HepG2 (cell line): Measurements from ENCODE around the gene PPP1R15B. TPM values are rescaled to one million over a fixed set of nuclear protein-coding genes. Genes with fewer than 3 reads are reported as not detected.

ENCODE experiments used
- ATAC-seq: fragments of 200-7000 bp; cut with Tn5 transposase; 3 replicates; pipeline ENCODE4 v1.9.1; 2020; ENCODE audit warnings: mild to moderate bottlenecking, moderate library complexity
- BruUV-seq: library from RNA; stranded (reverse); fragments of 400-500 nt; replicated peaks from 2 replicates; lab custom pipeline; 2021; lab: Mats Ljungman, UMichigan
- CTCF ChIA-PET: fragments of 300-600 bp; formaldehyde crosslinking; extraction: SDS; loops from one replicate; lab custom pipeline; 2021; ENCODE audit warnings: low total read pairs, inconsistent platforms, low intra/inter-chr PET ratio; lab: Yijun Ruan, JAX
- POLR2A ChIA-PET: fragments of 350-600 bp; sonication (Branson Sonifier 250); formaldehyde crosslinking; loops from one replicate; lab custom pipeline; 2020; ENCODE audit warnings: antibody characterized with exemption, inconsistent platforms; lab: Yijun Ruan, JAX
- DNase-seq: peaks from one replicate; pipeline ENCODE4 v3.0.0-alpha.2; 2015; ENCODE audit warnings: low spot score
- FAIRE-seq: peaks from 3 replicates; lab custom pipeline; 2011; peaks lifted over from hg19 to GRCh38; lab: Jason Lieb, UNC
- H2AFZ ChIP-seq: one replicate; pipeline ENCODE4 v1.6.1; 2011; ENCODE audit warnings: low read length, inconsistent platforms
- H3K27ac ChIP-seq: fragments of 300-600 bp; 3 replicates; pipeline ENCODE4 v1.8.0; 2011; ENCODE audit warnings: mixed run types, mild to moderate bottlenecking, mixed read lengths, low read length, inconsistent platforms; ENCODE audit not compliant: insufficient read depth; ENCODE audit errors: extremely low read length
- H3K27me3 ChIP-seq, 2 experiments: fragments of 200-600 bp in 1 of 2; 2 replicates in 1 of 2; 3 replicates in 1 of 2; pipeline versions ENCODE4 v1.6.0 to v1.8.0; 2011; ENCODE audit warnings: low read length in 2 of 2, mild to moderate bottlenecking in 2 of 2, moderate library complexity in 2 of 2, inconsistent platforms in 1 of 2; ENCODE audit not compliant: insufficient read depth in 2 of 2, control insufficient read depth in 1 of 2
- H3K36me3 ChIP-seq, 2 experiments: fragments of 200-600 bp in 1 of 2; replicated peaks in 1 of 2; 2 replicates in 1 of 2; 3 replicates in 1 of 2; pipeline versions ENCODE4 v1.5.1 to v1.8.0; 2011; ENCODE audit warnings: low read length in 2 of 2, inconsistent platforms in 1 of 2; ENCODE audit not compliant: insufficient read depth in 2 of 2, control insufficient read depth in 1 of 2
- H3K4me1 ChIP-seq: 2 replicates; pipeline ENCODE4 v1.5.1; 2012; ENCODE audit warnings: low read length, inconsistent platforms; ENCODE audit not compliant: insufficient read depth
- H3K4me2 ChIP-seq: 2 replicates; pipeline ENCODE4 v1.6.0; 2011; ENCODE audit warnings: low read depth, low read length, inconsistent platforms
- H3K4me3 ChIP-seq, 3 experiments: fragments of 200-600 bp in 1 of 3; sonication (generic), shearing (Covaris generic) in 1 of 3; replicated peaks in 1 of 3; 2 replicates each; pipeline ENCODE4 v1.5.1; 2011 to 2016; ENCODE audit warnings: low read length in 3 of 3, inconsistent platforms in 2 of 3, low read depth in 2 of 3, mild to moderate bottlenecking in 2 of 3, control low read depth in 1 of 3, mixed read lengths in 1 of 3; ENCODE audit not compliant: insufficient read depth in 1 of 3
- H3K79me2 ChIP-seq: one replicate; pipeline ENCODE4 v1.6.1; 2011; ENCODE audit warnings: low read length, inconsistent platforms; ENCODE audit not compliant: insufficient read depth
- H3K9ac ChIP-seq: 2 replicates; pipeline ENCODE4 v1.6.0; 2011; ENCODE audit warnings: mild to moderate bottlenecking, low read depth, low read length, inconsistent platforms; ENCODE audit not compliant: insufficient read depth
- H3K9me3 ChIP-seq: 2 replicates; pipeline ENCODE4 v1.5.1; 2012; ENCODE audit warnings: mild to moderate bottlenecking, low read length
- H4K20me1 ChIP-seq: 2 replicates; pipeline ENCODE4 v1.6.0; 2011; ENCODE audit warnings: inconsistent platforms, mild to moderate bottlenecking, low read length, moderate library complexity; ENCODE audit not compliant: insufficient read depth
- BORCS8-MEF2B ChIP-seq: sonication (generic); formaldehyde crosslinking; IDR thresholded peaks from 2 replicates; pipeline ENCODE4 v1.8.0; 2022; ENCODE audit warnings: mild to moderate bottlenecking, missing genetic modification reagents
- EHMT2 ChIP-seq: fragments of 200-600 bp; sonication (generic); IDR thresholded peaks from 2 replicates; pipeline ENCODE4 v1.7.0; 2017; ENCODE audit warnings: antibody characterized with exemption, low read depth, low read length, borderline replicate concordance
- FOXM1 ChIP-seq: sonication (generic); formaldehyde crosslinking; IDR thresholded peaks from 2 replicates; pipeline ENCODE4 v1.5.0; 2020; ENCODE audit warnings: missing genetic modification reagents
- IKZF4 ChIP-seq: sonication (generic); formaldehyde crosslinking; IDR thresholded peaks from 2 replicates; pipeline ENCODE4 v1.5.1; 2020; ENCODE audit warnings: borderline replicate concordance, mild to moderate bottlenecking, low read depth, missing genetic modification reagents; ENCODE audit errors: not compliant biosample characterization
- MAX ChIP-seq: IDR thresholded peaks from 2 replicates; pipeline ENCODE4 v1.6.1; 2012; ENCODE audit warnings: inconsistent platforms
- NONO ChIP-seq, 2 experiments: fragments of 450-650 bp in 1 of 2; sonication (generic) in 1 of 2; formaldehyde crosslinking in 1 of 2; IDR thresholded peaks in 1 of 2; conservative IDR thresholded peaks in 1 of 2; 2 replicates each; pipeline versions ENCODE4 v1.6.1 to v1.8.0; 2017 to 2022; ENCODE audit warnings: mild to moderate bottlenecking in 1 of 2, missing genetic modification reagents in 1 of 2, moderate library complexity in 1 of 2
- ZNF350 ChIP-seq: sonication (generic); formaldehyde crosslinking; IDR thresholded peaks from 2 replicates; pipeline ENCODE4 v1.4.0; 2020; ENCODE audit warnings: mild to moderate bottlenecking, low read depth, missing genetic modification reagents, borderline replicate concordance
- ZNF451 ChIP-seq: sonication (generic); formaldehyde crosslinking; IDR thresholded peaks from 2 replicates; pipeline ENCODE4 v1.5.0; 2020; ENCODE audit warnings: mild to moderate bottlenecking, missing genetic modification reagents
- WGBS: methylation state at CpG from one replicate; pipeline ENCODE4 v1.1.6; 2017; ENCODE audit warnings: low lambda C conversion rate; 5-methylcytosine and 5-hydroxymethylcytosine counted together
- in situ Hi-C: cut with HindIII; loops from 2 replicates; pipeline ENCODE4 v1.10.0; 2017; ENCODE audit warnings: low pct_unique_long_range_greater_than_20kb; ENCODE audit not compliant: extremely low pct_ligation_motif_present
- intact Hi-C: fragments of 100-400 bp; cut with micrococcal nuclease; formaldehyde crosslinking; loops from one replicate; pipeline ENCODE4 v1.10.0; 2022; ENCODE audit not compliant: unreplicated experiment
- polyA plus RNA-seq, 8 experiments: library from polyadenylated mRNA; depleted of rRNA in 3 of 8; stranded (reverse) in 7 of 8; unstranded in 1 of 8; fragments of >200 nt; fragmentation: Illumina TruSeq in 4 of 8; extraction: Trizol in 4 of 8; gene quantifications; 2 replicates each; pipeline versions ENCODE4 v1.2.1 to v1.2.3, GENCODE V29; 2011 to 2016; ENCODE audit warnings: low read depth in 4 of 8, missing spikeins in 1 of 8, mixed read lengths in 1 of 8; ENCODE audit not compliant: insufficient read depth in 1 of 8
- total RNA-seq, 5 experiments: library from RNA; depleted of rRNA; stranded (reverse); fragments of >200 nt; fragmentation: Illumina TruSeq; extraction: Trizol; gene quantifications; 2 replicates each; pipeline ENCODE4 v1.2.3, GENCODE V29; 2016; ENCODE audit warnings: low read depth in 1 of 5
- TF ChIP-seq, protein P1 (sequence below): sonication (generic); formaldehyde crosslinking; IDR thresholded peaks from 2 replicates; pipeline ENCODE4 v1.4.0; 2020; ENCODE audit warnings: missing genetic modification reagents
- TF ChIP-seq, protein P2 (sequence below): sonication (generic); formaldehyde crosslinking; IDR thresholded peaks from 2 replicates; pipeline ENCODE4 v1.4.0; 2020; ENCODE audit warnings: missing genetic modification reagents
- TF ChIP-seq, protein P3 (sequence below): sonication (generic); formaldehyde crosslinking; IDR thresholded peaks from 2 replicates; pipeline ENCODE4 v1.4.0; 2020; ENCODE audit warnings: mild to moderate bottlenecking, missing genetic modification reagents

PPP1R15B gene
- total and polyA plus RNA-seq, 2 of the 13 experiments (the other 11 are each of a cell fraction or from before 2014, with no cell fraction given), result 13.4 to 23.8 TPM

DNA sequence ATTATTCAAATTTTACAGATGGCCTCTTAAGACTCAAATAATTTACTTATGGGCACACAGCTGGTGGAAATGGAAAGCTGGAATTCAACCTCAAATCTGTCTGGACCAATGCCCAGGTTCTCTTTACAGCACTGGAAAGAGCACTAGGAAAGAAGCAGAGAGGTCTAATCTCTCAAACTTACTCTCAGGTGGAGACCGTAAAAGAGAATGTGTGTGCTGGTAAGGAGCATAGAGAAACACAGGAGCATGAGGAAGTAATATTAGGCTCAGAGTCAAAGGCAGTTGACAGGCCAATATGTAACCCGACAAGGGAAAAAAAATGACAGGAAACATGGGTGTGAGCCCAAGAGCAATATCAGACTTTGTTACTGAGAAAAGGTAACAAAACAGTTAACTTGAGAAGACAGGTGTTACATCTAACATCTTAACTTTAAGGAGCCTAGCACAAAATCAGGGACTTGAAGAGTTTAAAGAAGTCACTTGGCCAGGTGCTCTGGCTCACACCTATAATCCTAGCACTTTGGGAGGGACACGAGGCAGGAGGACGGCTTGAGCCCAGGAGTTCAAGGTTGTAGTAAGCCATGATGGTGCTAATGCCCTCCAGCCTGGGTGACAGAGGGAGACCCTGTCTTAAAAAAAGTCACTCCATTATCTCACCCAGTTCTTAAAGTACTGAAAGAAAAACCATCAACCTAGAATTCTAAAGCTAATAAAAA, 20.7 kb downstream of the PPP1R15B start:
- TF ChIP-seq, protein P1, sequence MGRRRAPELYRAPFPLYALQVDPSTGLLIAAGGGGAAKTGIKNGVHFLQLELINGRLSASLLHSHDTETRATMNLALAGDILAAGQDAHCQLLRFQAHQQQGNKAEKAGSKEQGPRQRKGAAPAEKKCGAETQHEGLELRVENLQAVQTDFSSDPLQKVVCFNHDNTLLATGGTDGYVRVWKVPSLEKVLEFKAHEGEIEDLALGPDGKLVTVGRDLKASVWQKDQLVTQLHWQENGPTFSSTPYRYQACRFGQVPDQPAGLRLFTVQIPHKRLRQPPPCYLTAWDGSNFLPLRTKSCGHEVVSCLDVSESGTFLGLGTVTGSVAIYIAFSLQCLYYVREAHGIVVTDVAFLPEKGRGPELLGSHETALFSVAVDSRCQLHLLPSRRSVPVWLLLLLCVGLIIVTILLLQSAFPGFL (CRISPR knock-in tag), result no peak
- TF ChIP-seq NONO (IDR thresholded peaks at IDR 0.05) (no peak), NONO (CRISPR knock-in tag; conservative IDR thresholded peaks at IDR 0.05) (no peak), EHMT2 (no peak), MAX (no peak), BORCS8-MEF2B (CRISPR knock-in tag) (no peak), ZNF350 (no peak), IKZF4 (no peak), ZNF451 (no peak), FOXM1 (CRISPR knock-in tag) (no peak)
- TF ChIP-seq, protein P2, sequence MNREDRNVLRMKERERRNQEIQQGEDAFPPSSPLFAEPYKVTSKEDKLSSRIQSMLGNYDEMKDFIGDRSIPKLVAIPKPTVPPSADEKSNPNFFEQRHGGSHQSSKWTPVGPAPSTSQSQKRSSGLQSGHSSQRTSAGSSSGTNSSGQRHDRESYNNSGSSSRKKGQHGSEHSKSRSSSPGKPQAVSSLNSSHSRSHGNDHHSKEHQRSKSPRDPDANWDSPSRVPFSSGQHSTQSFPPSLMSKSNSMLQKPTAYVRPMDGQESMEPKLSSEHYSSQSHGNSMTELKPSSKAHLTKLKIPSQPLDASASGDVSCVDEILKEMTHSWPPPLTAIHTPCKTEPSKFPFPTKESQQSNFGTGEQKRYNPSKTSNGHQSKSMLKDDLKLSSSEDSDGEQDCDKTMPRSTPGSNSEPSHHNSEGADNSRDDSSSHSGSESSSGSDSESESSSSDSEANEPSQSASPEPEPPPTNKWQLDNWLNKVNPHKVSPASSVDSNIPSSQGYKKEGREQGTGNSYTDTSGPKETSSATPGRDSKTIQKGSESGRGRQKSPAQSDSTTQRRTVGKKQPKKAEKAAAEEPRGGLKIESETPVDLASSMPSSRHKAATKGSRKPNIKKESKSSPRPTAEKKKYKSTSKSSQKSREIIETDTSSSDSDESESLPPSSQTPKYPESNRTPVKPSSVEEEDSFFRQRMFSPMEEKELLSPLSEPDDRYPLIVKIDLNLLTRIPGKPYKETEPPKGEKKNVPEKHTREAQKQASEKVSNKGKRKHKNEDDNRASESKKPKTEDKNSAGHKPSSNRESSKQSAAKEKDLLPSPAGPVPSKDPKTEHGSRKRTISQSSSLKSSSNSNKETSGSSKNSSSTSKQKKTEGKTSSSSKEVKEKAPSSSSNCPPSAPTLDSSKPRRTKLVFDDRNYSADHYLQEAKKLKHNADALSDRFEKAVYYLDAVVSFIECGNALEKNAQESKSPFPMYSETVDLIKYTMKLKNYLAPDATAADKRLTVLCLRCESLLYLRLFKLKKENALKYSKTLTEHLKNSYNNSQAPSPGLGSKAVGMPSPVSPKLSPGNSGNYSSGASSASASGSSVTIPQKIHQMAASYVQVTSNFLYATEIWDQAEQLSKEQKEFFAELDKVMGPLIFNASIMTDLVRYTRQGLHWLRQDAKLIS, result no peak
- TF ChIP-seq, protein P3, sequence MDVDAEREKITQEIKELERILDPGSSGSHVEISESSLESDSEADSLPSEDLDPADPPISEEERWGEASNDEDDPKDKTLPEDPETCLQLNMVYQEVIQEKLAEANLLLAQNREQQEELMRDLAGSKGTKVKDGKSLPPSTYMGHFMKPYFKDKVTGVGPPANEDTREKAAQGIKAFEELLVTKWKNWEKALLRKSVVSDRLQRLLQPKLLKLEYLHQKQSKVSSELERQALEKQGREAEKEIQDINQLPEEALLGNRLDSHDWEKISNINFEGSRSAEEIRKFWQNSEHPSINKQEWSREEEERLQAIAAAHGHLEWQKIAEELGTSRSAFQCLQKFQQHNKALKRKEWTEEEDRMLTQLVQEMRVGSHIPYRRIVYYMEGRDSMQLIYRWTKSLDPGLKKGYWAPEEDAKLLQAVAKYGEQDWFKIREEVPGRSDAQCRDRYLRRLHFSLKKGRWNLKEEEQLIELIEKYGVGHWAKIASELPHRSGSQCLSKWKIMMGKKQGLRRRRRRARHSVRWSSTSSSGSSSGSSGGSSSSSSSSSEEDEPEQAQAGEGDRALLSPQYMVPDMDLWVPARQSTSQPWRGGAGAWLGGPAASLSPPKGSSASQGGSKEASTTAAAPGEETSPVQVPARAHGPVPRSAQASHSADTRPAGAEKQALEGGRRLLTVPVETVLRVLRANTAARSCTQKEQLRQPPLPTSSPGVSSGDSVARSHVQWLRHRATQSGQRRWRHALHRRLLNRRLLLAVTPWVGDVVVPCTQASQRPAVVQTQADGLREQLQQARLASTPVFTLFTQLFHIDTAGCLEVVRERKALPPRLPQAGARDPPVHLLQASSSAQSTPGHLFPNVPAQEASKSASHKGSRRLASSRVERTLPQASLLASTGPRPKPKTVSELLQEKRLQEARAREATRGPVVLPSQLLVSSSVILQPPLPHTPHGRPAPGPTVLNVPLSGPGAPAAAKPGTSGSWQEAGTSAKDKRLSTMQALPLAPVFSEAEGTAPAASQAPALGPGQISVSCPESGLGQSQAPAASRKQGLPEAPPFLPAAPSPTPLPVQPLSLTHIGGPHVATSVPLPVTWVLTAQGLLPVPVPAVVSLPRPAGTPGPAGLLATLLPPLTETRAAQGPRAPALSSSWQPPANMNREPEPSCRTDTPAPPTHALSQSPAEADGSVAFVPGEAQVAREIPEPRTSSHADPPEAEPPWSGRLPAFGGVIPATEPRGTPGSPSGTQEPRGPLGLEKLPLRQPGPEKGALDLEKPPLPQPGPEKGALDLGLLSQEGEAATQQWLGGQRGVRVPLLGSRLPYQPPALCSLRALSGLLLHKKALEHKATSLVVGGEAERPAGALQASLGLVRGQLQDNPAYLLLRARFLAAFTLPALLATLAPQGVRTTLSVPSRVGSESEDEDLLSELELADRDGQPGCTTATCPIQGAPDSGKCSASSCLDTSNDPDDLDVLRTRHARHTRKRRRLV, result no peak
- no peaks in the 10 kb centered on the region for H3K9me3 ChIP-seq
- POLR2A ChIA-PET, result interaction anchor here (2.1 kb wide), 1 partner anchor 13 kb away, joined by 5 read pairs; no protein-coding TSS in a partner anchor
- no peaks in the 10 kb centered on the region for H3K36me3 ChIP-seq
- H3K4me1 ChIP-seq, result no peaks in the 10 kb centered on the region
- WGBS, result 97% methylated on average over 4 of the region's 4 CpGs
- H4K20me1 ChIP-seq, result no peaks in the 10 kb centered on the region
- no peaks in the 10 kb centered on the region for H3K79me2 ChIP-seq
- H3K27ac ChIP-seq, result no peak overlapping the region
- no peak overlapping the region for H3K4me3 ChIP-seq
- BruUV-seq, result no TSS peak
- H3K4me2 ChIP-seq, result no peak overlapping the region
- DNase-seq, result no peak
- no peak overlapping the region for H2AFZ ChIP-seq
- in situ Hi-C loops, result no loop called here
- CTCF ChIA-PET, result no interaction called here
- H3K27me3 ChIP-seq, result no peaks in the 10 kb centered on the region
- H3K9ac ChIP-seq, result no peak overlapping the region
- intact Hi-C loops, result no loop called here
- no peak for FAIRE-seq
- no peak for ATAC-seq
